LHCN-M2 (cell line): ENCODE results near the gene NDUFS8. TPM values are rescaled to one million over a fixed set of nuclear protein-coding genes. Genes with fewer than 3 reads are reported as not detected.

ENCODE experiments used
- DNase-seq: peaks from one replicate; pipeline ENCODE4 v3.0.0-alpha.2; 2012; ENCODE audit warnings: low read depth
- total RNA-seq: library from RNA; depleted of rRNA; stranded (reverse); fragments of >200 nt; gene quantifications from 2 replicates; pipeline ENCODE4 v1.2.3, GENCODE V29; 2014

NDUFS8 gene
- total RNA-seq, 1 experiment from 2014 or later: 171 TPM

DNA sequence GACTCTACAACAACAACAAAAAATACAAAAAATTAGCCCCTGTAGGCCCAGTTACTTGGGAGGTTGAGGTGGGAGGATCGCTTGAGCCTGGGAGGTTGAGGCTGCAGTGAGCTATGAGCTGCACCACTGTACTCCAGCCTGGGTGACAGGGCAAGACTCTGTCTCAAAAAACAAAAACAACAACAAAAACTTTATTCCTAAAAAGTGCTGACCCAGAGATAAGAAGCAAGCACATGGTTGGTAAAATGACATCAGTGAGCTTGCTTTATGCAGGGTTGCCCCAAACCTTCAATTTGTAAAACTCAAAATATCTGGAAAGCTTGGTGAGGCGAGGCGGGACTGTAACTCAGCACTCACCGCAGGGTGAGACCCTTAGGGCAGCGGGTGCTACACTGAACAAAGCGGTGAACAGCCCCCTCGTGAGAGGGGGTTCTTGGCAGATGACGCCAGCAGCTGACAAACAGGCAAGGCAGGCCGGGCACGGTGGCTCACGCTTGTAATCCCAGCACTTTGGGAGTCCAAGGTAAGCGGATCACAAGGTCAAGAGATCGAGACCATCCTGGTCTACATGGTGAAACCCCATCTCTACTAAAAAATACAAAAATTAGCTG is 4.9 kb downstream of the NDUFS8 start:
- DNase-seq: no peak

DNA sequence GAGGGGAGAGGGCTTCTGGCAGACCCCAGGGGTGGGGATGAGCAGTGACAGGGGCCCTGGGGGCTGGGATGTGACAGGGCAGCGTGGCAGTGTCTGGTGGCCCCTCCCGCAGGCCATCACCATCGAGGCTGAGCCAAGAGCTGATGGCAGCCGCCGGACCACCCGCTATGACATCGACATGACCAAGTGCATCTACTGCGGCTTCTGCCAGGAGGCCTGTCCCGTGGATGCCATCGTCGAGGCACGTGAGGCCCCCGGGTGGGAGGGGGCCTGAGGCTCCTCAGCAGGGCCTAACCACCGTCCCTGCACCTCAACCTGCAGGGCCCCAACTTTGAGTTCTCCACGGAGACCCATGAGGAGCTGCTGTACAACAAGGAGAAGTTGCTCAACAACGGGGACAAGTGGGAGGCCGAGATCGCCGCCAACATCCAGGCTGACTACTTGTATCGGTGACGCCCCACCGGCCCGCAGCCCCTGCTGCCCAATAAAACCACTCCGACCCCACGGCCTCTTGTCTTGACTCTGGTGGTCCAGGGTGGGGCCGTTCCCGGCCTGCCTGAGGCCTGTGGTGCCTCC is 5.7 kb downstream of the NDUFS8 start:
- DNase-seq: no peak

DNA sequence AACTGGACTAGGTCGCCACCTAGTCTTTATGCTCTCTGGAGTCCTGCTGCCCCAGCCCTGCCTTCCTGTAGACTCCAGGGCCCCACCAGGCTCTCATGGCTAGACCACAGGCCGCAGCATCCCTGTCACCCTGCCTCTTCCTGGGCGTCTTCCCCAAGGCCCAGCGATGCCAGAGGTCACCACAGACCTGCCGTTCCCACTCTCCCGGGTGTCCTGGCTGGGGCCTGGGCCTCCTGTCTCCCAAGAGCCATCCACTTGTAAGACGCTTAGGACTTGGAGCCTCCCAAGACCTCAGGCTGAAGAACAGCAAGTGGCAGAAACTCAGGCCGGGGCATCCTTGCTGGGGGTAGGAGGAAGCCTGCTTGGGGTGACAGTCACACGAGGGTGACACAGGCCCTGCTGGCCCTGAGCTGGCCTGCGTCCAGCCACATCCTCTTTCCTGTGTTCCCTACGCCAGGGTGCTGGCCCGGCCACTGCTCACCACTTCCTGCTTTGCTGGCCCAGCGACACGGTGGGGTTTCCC is 6.3 kb downstream of the NDUFS8 start:
- DNase-seq: no peak

DNA sequence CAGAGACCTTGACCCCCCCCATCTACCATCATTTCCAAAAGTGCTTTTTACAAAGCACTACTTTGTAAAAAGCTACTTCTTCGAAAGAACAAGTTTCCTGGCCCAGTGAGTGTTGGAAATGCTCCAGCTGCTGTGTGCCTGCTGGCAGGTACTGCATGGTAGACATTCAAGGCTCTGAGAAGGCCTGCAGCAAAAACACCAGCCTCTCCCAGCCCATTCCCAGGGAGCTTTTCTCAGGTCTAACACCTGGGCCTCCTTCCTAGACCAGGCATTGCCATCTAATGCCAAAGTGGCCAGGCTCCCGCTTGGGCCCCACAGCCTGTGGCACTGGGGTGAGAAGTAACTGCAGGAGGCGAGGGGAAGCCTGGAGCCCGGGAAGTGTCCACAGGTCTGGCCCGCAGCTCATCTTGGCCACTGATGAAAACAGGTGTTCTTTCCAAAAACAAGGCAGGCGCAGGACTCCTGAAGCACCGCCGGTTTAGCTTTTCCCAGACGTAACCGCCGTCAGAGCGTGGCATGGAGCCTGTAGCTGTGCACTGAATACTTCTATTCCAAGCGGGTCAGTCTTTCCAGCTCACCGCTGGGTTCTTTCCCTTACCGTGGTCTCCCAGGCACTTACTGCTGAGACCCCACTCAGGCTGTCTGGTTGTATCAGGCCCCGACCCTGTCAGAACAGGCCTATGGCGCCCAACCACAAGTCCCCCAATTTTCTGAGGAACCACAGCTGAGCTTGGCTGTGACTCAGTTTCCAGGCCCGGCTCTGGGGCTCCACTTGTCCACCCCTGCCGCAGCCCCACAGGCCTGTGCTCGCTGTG is 7.1 kb downstream of the NDUFS8 start:
- no peak for DNase-seq

DNA sequence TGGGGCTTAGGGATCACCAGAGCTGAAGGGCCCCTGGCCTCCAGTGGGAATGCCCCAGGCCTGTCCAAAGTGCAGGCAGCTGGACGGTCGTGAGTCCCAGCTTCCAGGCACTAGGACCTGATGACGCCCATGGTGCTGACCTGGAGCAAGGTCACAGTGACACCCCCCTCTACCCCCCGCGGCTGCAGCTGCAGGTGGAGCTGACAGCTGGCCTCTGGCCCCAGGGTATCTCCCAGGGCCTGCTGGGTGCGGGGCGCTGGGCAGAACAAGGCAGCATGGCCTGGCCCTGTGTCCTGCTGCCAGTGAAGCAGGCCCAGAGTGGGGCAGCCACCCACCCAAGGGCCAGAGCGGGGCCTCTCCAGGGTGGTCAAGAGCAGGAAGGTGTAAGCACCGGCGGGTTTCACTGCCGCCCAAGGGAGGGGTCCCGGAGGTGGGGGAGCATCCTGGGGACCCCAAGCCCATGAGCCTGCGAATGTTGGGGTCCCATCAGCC is 7.8 kb downstream of the NDUFS8 start:
- DNase-seq: peak; percentile 43

GRCh38 chr11:68038718-68039525 is 8.4 kb downstream of the NDUFS8 start, which contains the start of gene TCIRG1:
TCIRG1 (plus strand) TSS chr11:68039025; CDS start chr11:68041272, 2,247 bp downstream.
- peak; percentile 72 for DNase-seq

- no peak for DNase-seq
Measured at GRCh38 chr11:68039526-68040086, 9.1 kb downstream of the NDUFS8 start.

DNA sequence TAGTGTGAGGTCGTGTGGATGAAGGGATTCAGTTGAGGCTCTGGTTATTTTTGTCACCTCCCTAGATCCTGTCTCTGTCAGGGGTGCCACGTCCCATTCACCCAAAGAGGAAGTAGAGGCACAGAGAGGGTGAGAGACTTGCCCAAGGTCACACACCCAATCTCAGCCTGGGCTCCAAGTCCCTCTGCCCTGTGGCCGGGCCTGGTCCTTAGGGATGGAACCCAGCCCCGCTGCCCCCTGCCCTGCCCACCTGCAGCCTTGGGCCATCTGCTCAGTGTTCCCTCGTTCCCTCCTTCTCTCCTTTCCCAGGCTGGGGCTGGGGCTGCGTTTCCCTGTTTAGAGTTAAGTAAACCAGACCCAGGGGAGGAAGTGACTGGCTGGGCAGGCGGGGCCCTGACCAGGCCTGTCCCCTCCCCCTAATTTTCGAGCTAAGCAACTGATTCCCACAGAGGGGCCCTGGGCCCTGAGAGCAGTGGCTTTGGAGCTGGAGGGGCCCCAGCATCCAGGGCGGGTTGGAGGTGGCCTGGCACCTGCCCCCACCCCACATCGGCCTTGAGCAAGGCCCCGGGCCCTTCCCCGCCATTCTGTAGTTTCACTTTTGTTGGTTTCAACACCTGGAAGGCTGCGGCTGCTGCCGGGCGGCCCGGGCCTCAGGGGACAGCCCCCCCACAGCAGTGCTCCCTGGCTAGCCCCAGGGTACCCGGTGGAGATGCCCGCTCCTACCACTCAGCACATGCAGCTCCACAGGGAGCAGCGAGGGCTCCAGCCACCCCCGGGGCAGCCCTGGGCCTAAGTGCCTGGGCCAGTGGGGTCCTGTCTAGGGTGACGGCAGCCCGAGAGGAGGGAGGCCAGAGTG is 9.8 kb downstream of the NDUFS8 start:
- peak; percentile 55 for DNase-seq

DNA sequence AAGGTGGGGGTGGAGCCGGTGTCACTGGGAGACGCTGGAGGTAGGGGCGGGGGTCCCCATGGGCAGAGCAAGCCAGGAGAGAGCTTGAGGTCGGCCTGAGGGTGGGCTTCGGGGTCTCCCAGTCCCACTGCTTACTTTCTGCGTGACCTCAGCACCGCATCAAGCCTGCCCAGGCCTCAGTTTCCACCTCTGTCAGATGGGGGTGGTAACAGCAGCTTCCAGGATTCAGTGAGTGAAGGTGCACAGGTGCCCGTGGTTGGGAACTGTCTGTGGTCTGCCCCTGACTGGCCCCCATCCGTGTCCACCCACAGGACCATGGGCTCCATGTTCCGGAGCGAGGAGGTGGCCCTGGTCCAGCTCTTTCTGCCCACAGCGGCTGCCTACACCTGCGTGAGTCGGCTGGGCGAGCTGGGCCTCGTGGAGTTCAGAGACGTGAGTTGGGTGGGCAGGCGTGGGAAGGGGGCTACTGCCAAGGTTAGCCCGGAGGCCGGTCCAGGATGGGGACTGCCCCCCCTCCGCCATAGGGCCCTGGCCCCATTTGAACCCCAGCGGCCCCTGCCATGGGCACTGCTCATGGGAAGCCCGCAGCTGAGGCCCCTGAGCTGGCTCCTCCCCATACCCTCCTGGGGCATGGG is 10.6 kb downstream of the NDUFS8 start:
- DNase-seq: no peak

- no peak for DNase-seq
Measured at GRCh38 chr11:68041617-68042218, 11.2 kb downstream of the NDUFS8 start.

- DNase-seq: no peak
Measured at GRCh38 chr11:68042219-68043028, 11.9 kb downstream of the NDUFS8 start.

GRCh38 chr11:68043029-68043348 is 12.5 kb downstream of the NDUFS8 start:
- no peak for DNase-seq

DNA sequence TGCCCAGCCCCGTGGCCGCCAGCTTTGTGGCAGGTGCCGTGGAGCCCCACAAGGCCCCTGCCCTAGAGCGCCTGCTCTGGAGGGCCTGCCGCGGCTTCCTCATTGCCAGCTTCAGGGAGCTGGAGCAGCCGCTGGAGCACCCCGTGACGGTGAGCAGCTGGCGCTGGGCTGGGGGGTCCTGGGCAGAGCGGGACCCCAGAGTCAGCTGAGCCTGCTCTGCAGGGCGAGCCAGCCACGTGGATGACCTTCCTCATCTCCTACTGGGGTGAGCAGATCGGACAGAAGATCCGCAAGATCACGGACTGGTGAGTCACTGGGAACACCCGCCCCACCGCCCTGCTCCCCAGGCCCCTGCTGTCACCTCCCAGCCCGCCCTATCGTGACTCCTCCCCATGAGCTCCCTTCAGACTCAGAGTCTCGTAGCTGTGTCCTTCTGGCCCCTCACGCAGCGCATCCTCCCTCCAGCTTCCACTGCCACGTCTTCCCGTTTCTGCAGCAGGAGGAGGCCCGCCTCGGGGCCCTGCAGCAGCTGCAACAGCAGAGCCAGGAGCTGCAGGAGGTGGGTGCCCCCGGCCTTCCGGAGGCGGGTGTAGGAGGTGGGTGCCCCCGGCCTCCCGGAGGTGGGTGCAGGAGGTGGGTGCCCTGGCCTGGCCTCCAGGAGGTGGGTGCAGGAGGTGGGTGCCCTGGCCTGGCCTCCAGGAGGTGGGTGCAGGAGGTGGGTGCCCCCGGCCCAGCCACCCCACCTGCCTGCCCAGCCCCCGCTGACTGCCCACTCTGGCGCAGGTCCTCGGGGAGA is 13.1 kb downstream of the NDUFS8 start:
- no peak for DNase-seq

GRCh38 chr11:68044145-68044813 is 13.8 kb downstream of the NDUFS8 start:
- no peak for DNase-seq

DNA sequence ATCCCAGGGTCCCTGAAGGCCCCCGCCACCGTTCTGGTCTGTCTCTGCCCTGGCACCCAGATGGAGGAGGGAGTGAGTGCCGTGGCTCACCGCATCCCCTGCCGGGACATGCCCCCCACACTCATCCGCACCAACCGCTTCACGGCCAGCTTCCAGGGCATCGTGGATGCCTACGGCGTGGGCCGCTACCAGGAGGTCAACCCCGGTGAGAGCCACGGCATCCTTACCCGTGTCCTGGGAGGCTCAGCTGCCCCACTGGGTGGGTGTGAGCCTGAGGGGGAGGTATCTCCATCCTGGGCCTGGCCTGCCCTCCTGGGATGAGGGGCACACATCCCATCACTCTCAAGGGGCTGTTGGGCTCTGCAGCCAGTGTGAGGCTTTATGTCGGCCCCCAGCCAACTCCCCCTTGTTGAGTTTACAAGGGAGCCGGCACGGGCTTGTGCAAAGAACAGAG is 14.4 kb downstream of the NDUFS8 start:
- no peak for DNase-seq

GRCh38 chr11:68047437-68048290 is 17.2 kb downstream of the NDUFS8 start:
- no peak for DNase-seq
